ENCODE results near the gene MYO7B.

GRCh38 chr2:127637725-127638252, 102.3 kb downstream of the MYO7B start:
- TF ChIP-seq CTCF (IDR thresholded peaks at IDR 0.05; ENCODE audit: low read depth, low read length): no peak
- no peak for TF ChIP-seq EZH2phosphoT487 (IDR thresholded peaks at IDR 0.05; ENCODE audit: low read depth)

All from OCI-LY3 (cell line).